ENCODE results near the gene FCER2. TPM values are rescaled to one million over a fixed set of nuclear protein-coding genes. Genes with fewer than 3 reads are reported as not detected.

Gene FCER2
- total RNA-seq, 2 experiments from 2014 or later, result 3.3 to 4.6 TPM

- BruUV-seq (replicated peaks), result no TSS peak
- CTCF ChIA-PET (ENCODE audit: unreplicated experiment), result no interaction called here
- Histone ChIP-seq H3K27ac (ENCODE audit: low read depth, low read length, poor library complexity, severe bottlenecking) (no peak overlapping the region), H3K4me1 (ENCODE audit: insufficient read depth, low read length, poor library complexity, severe bottlenecking) (no peaks in the 10 kb centered on the region), H3K79me2 (ENCODE audit: insufficient read depth, low read depth, low read length) (no peaks in the 10 kb centered on the region), H3K4me3 (ENCODE audit: low read depth, low read length, poor library complexity, severe bottlenecking) (no peak overlapping the region), H2AFZ (ENCODE audit: low read length) (no peak overlapping the region), H3K9me3 (ENCODE audit: low read length) (no peaks in the 10 kb centered on the region), H3K36me3 (ENCODE audit: insufficient read depth, low read length) (no peaks in the 10 kb centered on the region), H3K4me2 (ENCODE audit: low read length) (no peak overlapping the region), H4K20me1 (ENCODE audit: insufficient read depth, low read length) (no peaks in the 10 kb centered on the region), H3K9me2 (ENCODE audit: insufficient read depth, low read length) (no peaks in the 10 kb centered on the region)
- DNase-seq (ENCODE audit: low spot score), result no peak
- POLR2A ChIA-PET, result no interaction called here
- intact Hi-C loops (cut with micrococcal nuclease; ENCODE audit: unreplicated experiment), result no loop called here
- TF ChIP-seq, protein P1, sequence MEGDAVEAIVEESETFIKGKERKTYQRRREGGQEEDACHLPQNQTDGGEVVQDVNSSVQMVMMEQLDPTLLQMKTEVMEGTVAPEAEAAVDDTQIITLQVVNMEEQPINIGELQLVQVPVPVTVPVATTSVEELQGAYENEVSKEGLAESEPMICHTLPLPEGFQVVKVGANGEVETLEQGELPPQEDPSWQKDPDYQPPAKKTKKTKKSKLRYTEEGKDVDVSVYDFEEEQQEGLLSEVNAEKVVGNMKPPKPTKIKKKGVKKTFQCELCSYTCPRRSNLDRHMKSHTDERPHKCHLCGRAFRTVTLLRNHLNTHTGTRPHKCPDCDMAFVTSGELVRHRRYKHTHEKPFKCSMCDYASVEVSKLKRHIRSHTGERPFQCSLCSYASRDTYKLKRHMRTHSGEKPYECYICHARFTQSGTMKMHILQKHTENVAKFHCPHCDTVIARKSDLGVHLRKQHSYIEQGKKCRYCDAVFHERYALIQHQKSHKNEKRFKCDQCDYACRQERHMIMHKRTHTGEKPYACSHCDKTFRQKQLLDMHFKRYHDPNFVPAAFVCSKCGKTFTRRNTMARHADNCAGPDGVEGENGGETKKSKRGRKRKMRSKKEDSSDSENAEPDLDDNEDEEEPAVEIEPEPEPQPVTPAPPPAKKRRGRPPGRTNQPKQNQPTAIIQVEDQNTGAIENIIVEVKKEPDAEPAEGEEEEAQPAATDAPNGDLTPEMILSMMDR (conservative IDR thresholded peaks at IDR 0.05; ENCODE audit: low read length), result no peak
- TF ChIP-seq EZH2phosphoT487 (IDR thresholded peaks at IDR 0.05; ENCODE audit: borderline replicate concordance, low read depth, low read length), result no peak
These were observed 31.7 kb downstream of the FCER2 start for GRCh38 chr19:7670150-7670783.

- no peak overlapping the region for H3K27ac ChIP-seq (ENCODE audit: low read depth, low read length, poor library complexity, severe bottlenecking)
- DNase-seq (ENCODE audit: low spot score), result no peak
- CTCF ChIA-PET (ENCODE audit: unreplicated experiment), result no interaction called here
- H3K79me2 ChIP-seq (ENCODE audit: insufficient read depth, low read depth, low read length), result no peaks in the 10 kb centered on the region
- intact Hi-C loops (cut with micrococcal nuclease; ENCODE audit: unreplicated experiment), result no loop called here
- no peak overlapping the region for H3K4me3 ChIP-seq (ENCODE audit: low read depth, low read length, poor library complexity, severe bottlenecking)
- H3K4me2 ChIP-seq (ENCODE audit: low read length), result no peak overlapping the region
- no peak for TF ChIP-seq EZH2phosphoT487 (IDR thresholded peaks at IDR 0.05; ENCODE audit: borderline replicate concordance, low read depth, low read length)
- TF ChIP-seq, protein P1 (conservative IDR thresholded peaks at IDR 0.05; ENCODE audit: low read length), result no peak
- no peaks in the 10 kb centered on the region for H3K9me2 ChIP-seq (ENCODE audit: insufficient read depth, low read length)
- H3K4me1 ChIP-seq (ENCODE audit: insufficient read depth, low read length, poor library complexity, severe bottlenecking), result no peaks in the 10 kb centered on the region
- POLR2A ChIA-PET, result no interaction called here
- no peaks in the 10 kb centered on the region for H3K9me3 ChIP-seq (ENCODE audit: low read length)
- no peaks in the 10 kb centered on the region for H4K20me1 ChIP-seq (ENCODE audit: insufficient read depth, low read length)
- no peak overlapping the region for H2AFZ ChIP-seq (ENCODE audit: low read length)
- no peaks in the 10 kb centered on the region for H3K36me3 ChIP-seq (ENCODE audit: insufficient read depth, low read length)
- BruUV-seq (replicated peaks), result no TSS peak
These were observed 32.3 kb downstream of the FCER2 start for GRCh38 chr19:7669641-7670040.

GRCh38 chr19:7668842-7669241 lies 33.1 kb downstream of the FCER2 start, which contains the start of gene RETN:
RETN (plus strand) TSS chr19:7669049; CDS start chr19:7669327, 278 bp downstream.
- Histone ChIP-seq H4K20me1 (ENCODE audit: insufficient read depth, low read length) (no peaks in the 10 kb centered on the region), H3K4me2 (ENCODE audit: low read length) (no peak within 1 kb of the TSS), H2AFZ (ENCODE audit: low read length) (no peak within 1 kb of the TSS), H3K36me3 (ENCODE audit: insufficient read depth, low read length) (no peaks in the 10 kb centered on the region), H3K27ac (ENCODE audit: low read depth, low read length, poor library complexity, severe bottlenecking) (no peak within 1 kb of the TSS), H3K9me3 (ENCODE audit: low read length) (no peaks in the 10 kb centered on the region), H3K79me2 (ENCODE audit: insufficient read depth, low read depth, low read length) (no peaks in the 10 kb centered on the region), H3K9me2 (ENCODE audit: insufficient read depth, low read length) (no peaks in the 10 kb centered on the region), H3K4me3 (ENCODE audit: low read depth, low read length, poor library complexity, severe bottlenecking) (no peak within 1 kb of the TSS), H3K4me1 (ENCODE audit: insufficient read depth, low read length, poor library complexity, severe bottlenecking) (no peaks in the 10 kb centered on the region)
- BruUV-seq (replicated peaks), result no TSS peak
- ChIA-PET POLR2A (no interaction called here), CTCF (ENCODE audit: unreplicated experiment) (no interaction called here)
- no peak for TF ChIP-seq EZH2phosphoT487 (IDR thresholded peaks at IDR 0.05; ENCODE audit: borderline replicate concordance, low read depth, low read length)
- TF ChIP-seq, protein P1 (conservative IDR thresholded peaks at IDR 0.05; ENCODE audit: low read length), result no peak
- intact Hi-C loops (cut with micrococcal nuclease; ENCODE audit: unreplicated experiment), result no loop called here
- DNase-seq (ENCODE audit: low spot score), result no peak

Data from OCI-LY7 (cell line).